HG02885 (cell line): ENCODE measurements around the gene HOXD10.

Source experiments
- ATAC-seq: cut with Tn5 transposase; IDR thresholded peaks from one replicate; pipeline ENCODE4 v1.9.1; 2021; ENCODE audit warnings: mild to moderate bottlenecking; ENCODE audit not compliant: unreplicated experiment, poor library complexity

The HOXD10 gene

GRCh38 chr2:176147210-176147799 is 30.7 kb downstream of the HOXD10 start:
- no peak for ATAC-seq

DNA sequence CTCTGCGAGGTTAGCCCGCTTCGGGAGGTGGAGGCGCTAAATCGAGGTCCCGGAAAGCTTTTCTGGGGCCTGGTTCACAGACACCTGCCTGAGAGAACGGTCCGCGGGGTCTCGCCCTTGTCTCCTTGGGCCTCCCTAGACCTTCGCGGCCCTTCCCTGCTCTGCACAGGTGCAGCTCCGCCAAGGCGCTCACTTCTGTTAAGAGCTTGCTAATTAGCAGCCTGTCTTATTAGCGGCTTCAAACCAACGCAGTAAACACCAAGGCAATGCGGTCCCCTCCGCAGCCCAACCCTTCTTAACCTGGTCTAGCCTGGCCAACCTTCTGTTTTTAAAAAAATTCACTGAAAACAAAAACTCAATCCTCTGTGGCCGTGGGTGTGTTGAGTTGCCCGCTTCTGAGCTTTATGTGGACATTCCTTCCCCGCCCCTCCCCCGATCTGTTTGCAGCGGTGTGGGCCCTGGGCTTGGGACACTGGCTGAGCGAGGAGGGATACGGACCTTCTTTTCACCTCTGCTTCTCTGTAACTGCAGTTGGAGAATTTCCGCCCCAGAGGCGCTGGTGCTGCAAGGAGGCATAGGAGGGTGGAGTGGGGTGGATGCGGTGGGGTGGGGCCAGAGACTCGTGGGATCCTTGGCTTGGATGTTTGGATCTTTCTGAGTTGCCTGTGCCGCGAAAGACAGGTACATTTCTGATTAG is 31.4 kb downstream of the HOXD10 start:
- ATAC-seq = no peak

GRCh38 chr2:176148751-176149421 is 32.3 kb downstream of the HOXD10 start:
- no peak for ATAC-seq

- ATAC-seq = no peak
Observed at GRCh38 chr2:176149481-176149938, 32.9 kb downstream of the HOXD10 start.

GRCh38 chr2:176149939-176150583 is 33.5 kb downstream of the HOXD10 start:
- no peak for ATAC-seq

DNA sequence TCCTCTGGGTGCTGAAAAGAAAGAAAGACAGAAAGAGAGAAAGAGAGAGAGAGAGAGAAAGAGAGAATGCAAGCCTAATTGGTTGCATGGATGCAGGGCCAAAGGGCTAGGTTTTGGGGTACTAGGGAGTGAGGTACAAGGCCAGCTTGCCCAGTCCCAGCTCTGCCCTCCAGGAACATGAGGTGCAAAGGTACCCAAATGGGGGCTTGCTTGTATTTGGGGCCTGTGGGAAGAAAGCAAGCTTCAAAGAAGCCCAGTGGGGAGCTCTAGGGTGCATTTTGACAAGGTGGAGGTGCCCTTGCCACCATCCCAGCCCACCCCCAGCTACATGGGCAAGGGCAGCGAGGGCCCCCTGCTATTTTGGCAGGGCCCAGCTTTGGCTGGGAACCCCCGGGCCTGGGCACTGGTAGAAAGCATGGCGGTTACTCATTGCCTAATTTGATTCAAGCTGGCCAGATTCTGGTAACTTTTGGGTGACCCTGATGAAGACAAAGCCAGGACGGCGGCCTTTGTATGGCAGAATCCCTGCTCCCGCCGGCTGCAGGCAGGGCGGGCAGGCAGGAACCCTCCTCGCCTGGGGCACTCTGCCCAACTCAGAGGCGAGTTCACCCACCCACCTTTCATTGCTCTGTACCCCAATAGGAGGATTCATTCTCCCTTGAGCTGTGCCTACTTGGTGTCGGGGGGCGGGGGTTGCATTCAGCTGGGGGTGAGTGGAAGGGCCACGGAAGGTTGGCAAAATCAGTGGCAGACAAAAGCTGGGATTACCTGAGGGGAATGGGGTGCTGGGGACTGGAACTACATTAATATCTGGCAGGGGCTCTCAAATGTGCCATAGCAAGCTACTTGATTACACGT is 34.2 kb downstream of the HOXD10 start:
- ATAC-seq = no peak

- ATAC-seq = no peak
Observed at GRCh38 chr2:176151442-176152287, 35.1 kb downstream of the HOXD10 start, which contains the start of gene HOXD4. TSS of gene HOXD4 (plus strand) at chr2:176151550. CDS start at chr2:176151634, 84 bp downstream.

DNA sequence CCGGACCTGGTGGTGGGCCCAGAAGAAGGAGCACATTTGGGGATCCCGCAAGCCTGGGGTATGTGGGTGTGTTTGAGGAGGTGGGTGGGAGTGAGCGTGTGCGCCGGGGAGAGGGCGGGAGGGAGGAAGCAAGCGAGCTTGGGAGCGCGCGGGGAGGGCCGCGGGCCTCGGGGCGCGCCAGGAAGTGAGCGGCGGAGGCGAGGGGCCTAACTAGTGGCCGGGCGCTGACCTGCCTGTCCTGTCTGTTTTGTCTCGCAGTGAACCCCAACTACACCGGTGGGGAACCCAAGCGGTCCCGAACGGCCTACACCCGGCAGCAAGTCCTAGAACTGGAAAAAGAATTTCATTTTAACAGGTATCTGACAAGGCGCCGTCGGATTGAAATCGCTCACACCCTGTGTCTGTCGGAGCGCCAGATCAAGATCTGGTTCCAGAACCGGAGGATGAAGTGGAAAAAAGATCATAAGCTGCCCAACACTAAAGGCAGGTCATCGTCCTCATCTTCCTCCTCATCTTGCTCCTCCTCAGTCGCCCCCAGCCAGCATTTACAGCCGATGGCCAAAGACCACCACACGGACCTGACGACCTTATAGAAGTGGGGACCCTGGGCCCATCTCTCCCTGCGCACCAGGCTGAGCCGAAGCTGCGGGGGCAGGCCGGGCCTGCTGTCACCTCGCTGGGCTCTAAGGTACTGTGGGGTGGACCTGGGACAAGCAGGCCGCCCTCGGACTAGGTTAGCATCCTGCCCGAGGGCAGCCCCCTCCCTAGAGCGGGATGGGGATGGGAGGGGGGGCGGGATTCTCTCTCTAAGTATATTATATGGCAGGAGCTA is 36.0 kb downstream of the HOXD10 start:
- no peak for ATAC-seq

GRCh38 chr2:176154576-176155252 is 38.1 kb downstream of the HOXD10 start:
- no peak for ATAC-seq

GRCh38 chr2:176155356-176156044 is 38.9 kb downstream of the HOXD10 start:
- no peak for ATAC-seq

DNA sequence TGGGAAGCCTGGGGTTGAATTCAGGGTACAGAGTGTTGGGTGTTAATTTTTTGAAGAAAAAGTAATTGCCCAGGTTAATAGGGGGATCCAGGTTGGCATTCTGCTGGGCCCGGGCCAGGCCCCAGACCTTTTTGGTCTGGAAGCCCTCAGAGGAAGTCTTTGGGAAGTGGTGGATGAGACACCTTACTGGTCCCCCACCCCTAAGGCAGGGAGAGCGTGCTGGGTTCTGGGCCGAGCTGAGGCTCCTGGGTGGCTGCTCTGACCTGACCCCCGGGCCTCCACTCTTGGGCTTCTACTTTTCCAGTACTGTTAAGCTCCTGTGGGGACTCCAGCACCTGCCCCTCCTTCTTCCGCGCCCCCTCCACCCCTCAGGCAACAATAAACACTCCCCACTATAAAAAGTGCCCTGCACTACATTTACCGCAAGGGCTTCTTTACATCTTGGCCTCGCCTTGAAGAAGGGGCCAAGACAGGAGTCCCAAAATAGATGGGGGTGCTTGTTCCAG is 39.8 kb downstream of the HOXD10 start:
- no peak for ATAC-seq

- ATAC-seq = no peak
Observed at GRCh38 chr2:176156807-176157498, 40.4 kb downstream of the HOXD10 start, which contains the start of gene HOXD3. TSS of gene HOXD3 (plus strand) at chr2:176157307. CDS start at chr2:176169115, 11,808 bp downstream.

GRCh38 chr2:176157499-176158185 is 41.1 kb downstream of the HOXD10 start:
- ATAC-seq = no peak

- no peak for ATAC-seq
Observed at GRCh38 chr2:176158186-176158591, 41.6 kb downstream of the HOXD10 start.

- no peak for ATAC-seq
Observed at GRCh38 chr2:176158855-176159662, 42.5 kb downstream of the HOXD10 start.
